ENCODE data around the gene SIK3.

The SIK3 gene

DNA sequence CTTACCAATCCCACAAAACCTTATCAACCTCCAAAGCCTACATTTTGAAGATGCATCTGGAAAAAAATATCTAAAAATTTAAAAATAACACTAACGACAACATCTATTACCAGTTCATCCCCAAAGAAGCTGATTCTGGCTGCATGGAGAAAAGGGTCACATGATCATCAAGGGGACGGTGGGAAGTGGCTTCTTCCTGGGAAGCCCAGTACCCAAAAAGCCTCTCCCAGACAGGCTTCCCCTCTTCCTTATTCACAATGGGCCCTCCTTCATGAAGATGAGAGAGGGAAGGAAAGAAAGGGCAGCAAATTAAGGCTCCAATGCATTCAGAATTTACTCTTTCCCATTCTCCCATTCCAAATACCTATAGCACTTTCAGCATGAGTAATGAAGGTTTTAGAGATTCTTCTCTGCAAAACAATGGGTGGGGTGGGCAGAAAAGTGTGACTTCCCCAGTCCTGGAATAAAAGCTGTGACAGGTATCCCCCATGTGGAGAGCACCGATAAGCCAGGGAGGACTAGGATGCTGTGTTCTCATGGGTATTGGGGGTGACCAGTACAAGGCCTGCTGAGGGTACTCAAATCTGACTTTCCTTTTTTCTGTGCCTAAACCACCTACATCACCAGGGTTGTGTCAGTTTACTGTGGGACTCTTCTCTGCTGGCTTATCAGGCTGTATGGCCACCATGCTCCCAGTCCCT, 88.2 kb downstream of the SIK3 start:
- DNase-seq (ENCODE audit: low spot score), result peak; percentile 61

DNA sequence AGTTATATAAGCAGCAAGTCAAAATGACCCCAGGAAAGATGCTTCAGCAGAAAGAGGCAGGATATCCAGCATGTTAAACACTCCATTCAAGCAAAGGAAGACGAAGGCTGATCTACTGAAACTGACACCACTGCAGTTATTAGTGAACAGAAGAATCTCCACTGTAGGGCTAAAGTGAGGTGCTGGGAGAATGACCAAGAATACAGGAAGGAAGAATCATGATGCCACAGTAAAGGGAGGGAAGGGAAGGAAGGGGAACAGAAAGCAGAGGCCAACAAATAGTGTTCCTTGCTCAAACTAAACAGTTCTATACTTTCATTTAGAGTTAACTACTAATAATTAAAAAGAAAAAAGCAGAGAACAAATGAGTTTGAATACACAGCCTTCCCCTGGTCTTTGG, 92.5 kb downstream of the SIK3 start:
- no peak for DNase-seq (ENCODE audit: low spot score)

DNA sequence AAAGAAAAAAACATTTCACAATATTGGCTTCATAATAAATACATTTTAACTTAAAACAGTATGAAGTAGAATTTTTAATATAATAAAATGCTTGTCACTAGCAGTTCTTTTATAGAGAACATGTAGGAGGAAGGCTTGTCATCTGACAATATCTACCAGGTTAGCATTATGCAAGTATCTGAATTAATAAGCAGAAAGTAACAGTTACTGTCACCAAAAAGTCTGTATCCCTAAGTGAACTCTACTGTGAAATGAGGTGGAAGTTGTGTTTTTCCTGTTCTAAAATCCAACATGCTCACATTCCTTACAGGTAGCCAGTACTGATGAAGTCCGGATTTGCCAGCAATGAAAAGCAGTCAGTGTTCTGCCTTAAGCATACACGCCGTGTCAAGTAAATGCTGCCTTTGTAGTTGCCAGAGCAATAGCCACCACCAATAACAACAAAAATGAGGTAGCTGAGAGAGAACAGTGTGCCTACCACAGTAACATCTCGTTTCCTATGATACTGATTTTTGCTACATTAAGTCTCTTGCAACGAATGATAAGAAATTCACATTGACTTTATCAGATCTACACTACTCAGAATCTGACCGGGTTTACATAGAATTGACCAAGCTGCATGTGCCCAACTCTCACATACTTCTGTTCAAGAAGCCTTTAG, 95.5 kb downstream of the SIK3 start:
- DNase-seq (ENCODE audit: low spot score), result peak; percentile 73

DNA sequence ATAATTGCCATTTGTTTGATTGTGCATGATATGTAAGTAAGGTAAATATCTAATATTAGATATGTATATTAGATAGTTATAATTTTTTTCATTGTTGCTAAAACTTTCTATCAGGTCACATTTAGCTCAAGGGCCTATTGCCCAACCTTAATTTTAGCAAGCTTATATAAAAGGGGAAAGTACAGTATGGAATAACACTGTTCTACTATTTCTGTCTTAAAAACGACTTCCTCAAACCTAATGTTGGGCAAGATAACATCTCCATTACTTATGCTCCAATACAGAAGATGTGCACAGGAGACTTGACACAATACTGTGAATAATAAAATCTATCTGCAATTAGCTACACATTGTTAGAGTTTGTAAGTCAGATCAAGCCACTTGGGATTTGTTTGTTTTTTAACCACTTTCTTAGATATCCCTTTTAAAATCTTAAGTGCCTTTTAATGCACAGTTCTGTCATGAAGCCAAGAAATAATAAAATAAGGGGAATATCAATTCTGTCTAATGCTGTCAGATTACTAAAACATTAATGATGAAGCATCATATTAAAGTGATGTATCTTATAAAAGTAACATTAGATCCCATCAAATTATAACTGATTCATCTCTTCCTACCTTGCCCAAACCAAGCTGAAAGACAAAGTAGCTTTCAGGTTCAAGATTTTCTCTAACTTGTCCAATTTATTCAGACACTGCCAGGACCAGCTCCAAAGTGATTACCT, 98.1 kb downstream of the SIK3 start:
- no peak for DNase-seq (ENCODE audit: low spot score)

DNA sequence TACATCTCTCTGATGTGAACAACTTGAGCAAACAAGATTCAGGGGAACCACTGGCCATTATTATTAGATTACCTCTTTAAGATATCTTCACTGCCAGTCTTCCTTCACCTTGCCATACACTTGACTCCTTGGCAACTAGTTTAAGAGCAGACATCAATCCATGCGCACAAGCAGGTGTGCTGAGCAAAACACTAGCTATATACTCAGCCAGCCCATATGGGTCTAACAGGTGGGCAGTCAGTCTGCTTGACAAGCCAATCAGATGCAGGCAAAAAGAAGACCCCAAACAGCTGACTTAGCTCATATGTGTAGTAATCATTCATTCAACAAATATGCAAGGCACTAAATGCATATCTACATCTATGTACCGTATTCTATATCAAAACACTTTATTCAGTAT, 101.2 kb downstream of the SIK3 start:
- DNase-seq (ENCODE audit: low spot score), result no peak

DNA sequence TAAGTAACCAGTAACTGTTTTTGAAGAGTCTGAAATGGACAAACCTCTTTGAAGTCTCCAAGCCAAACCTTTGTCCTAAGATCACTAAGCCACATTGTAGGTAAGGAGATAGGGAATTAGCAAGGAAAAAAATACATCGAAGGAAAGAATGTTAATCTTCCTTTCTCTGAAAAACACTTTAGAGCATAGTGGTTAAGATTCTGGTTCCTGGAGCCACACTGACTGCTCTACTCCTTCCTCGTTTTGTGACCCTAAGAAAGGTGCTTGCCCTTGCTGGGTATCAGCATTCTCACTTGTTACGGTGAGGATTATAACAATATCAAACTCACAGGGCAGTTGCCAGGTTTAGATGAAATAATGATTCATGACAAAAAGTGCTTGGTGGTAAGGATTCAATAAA, 104.0 kb downstream of the SIK3 start:
- no peak for DNase-seq (ENCODE audit: low spot score)

DNA sequence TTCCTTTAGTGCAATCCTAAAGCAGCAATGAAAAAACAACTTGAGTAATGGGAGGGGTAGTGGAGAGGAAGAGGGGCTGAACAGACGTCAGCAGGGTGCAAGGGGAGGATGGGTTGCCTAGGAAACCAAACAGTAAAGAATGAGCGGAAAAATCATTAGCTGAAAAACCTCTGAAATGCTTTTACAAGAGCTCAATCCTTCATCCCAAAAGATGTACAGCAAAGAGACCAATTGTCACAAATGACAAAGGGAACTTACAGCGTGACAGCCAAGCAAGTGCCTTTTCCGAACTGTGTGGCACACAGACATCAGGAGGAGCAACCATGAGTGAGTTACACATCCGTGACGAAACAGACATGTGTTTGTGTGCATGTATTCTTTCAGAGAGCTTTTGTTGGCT, 104.6 kb downstream of the SIK3 start:
- DNase-seq (ENCODE audit: low spot score), result no peak

DNA sequence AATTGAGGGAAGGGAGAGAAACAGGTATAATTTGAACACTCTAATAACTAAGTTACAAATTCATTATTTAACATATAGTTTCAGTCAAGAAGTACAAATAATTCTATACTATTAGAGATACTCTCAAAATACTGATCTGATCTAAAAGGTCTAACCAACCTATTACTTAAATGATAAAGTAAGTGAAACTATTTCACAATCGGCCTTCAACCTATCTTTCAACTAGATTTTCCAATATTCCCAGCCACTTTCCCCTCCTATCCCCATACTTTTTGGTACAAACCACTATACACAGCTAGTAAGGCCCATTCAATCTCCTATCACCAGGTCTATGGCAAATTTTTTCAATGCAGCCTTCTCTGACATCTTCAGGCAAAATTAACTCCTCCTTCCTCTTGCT, 106.7 kb downstream of the SIK3 start:
- no peak for DNase-seq (ENCODE audit: low spot score)

DNA sequence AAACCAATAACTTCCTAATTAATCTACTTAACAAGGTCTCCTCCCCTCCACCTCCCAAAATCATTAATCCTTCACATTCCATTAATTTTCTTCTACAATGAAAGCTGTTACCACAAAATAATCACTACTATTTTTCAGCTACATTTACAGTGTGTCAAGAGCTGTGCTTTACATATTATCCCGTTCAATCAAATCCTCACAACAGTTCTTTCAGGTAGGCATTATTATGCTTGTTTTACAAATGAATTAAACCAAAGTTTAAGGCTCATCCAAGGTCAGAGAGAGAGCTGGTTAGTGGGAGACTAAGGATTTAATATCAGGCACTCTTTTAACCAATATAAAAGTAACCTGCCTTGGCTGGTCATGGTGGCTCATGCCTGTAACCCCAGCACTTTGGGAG, 107.4 kb downstream of the SIK3 start:
- DNase-seq (ENCODE audit: low spot score), result no peak

DNA sequence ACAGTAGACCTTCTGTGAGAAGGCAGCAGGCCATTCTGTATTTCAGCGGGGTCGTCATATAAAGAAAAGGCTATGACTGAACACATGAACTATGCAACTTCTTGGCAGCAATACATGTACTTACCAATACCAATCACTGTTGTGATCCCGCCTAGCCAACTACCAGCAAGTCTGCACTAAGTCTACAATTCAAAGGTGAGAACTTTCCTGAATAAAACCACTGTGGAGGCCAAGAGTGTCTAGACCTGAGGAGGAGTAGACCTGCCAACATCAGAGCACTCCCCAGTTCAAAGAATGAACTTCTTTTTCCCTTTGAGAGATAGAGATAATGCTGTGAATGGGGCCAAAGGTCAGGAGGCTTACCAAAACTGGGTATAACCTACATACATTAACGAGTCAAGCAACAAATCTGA, 108.2 kb downstream of the SIK3 start:
- DNase-seq (ENCODE audit: low spot score), result peak; percentile 23

DNA sequence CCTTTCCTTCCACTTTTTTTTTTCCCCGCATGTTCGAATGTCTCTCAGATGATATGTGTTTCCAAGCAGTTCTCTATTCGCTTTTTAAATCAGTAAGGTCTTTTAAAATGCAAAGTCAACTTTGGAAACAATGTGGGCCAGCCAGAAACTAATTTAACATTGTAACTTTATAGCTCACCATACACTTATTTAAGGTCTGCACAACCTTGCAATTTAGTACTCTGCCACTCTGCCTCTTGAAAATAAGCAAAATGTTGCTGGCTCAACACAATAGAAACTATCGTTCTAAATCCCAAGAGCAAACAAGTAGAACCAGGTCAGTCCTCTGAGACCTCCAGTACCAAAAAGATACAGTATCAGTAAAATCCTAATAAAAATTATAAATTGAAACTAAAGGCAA, 109.0 kb downstream of the SIK3 start:
- no peak for DNase-seq (ENCODE audit: low spot score)

DNA sequence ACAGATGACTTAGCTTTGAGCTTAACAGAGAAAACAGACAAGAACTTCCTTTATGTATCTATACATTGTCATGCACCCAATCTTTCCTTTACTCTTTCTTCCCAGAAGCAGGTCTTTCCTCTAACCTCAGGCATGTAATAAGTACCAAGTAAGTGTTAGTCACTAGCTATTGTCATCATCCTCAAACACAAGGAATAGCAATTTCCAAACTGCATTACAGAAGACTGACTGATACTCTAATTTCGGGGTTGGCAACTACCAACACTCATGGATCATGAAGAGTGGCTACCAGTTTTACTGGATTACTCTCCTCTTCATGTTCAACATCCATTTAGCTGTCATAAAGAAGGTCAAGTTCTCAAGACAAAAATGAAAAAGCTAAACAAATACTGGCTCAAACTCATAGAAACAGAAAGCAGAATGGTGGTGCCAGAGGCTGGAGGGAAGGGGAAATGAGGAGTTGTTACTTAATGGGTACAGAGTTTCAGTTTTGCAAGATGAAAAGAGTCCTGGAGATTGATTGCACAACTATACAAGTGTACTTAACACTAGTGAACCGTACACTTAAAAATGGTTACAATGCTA, 111.6 kb downstream of the SIK3 start:
- peak; percentile 72 for DNase-seq (ENCODE audit: low spot score)

DNA sequence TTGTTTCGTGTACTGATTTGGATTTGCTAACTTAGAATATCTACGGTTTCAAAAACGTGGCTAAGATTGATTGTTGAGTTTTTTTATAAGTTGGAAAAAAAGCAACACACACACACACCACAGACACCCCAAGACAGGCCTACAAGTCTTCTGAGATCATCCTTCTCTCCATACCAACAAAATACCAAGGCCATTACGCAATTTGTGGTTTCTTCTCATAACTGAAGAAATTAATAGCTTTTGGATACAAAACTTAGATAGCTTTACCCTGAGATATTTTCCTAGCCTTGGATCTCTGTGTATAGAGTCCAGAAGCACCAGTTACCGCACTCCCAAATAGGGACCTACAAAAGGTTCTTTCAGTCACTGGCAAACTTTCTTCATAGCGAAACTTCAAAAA, 113.6 kb downstream of the SIK3 start:
- DNase-seq (ENCODE audit: low spot score), result peak; percentile 27

DNA sequence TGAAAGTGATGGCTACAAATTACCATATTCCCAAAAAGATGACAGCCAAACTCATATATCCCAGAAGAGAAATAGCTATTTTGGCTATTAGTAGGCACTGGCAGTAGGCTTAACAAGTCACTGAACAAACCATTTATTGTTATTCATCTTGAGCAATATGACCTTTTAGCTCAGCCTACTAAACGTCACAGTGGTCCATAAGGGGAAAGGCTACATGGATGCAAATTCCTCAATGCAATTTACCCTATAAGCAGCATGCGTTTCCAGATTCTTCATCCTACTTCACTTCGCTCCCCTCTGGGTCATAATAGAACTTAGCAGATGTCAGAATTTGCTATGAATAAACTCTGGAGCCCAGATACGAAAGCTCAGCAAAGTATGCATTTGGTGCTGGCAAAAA, 114.0 kb downstream of the SIK3 start:
- no peak for DNase-seq (ENCODE audit: low spot score)

DNA sequence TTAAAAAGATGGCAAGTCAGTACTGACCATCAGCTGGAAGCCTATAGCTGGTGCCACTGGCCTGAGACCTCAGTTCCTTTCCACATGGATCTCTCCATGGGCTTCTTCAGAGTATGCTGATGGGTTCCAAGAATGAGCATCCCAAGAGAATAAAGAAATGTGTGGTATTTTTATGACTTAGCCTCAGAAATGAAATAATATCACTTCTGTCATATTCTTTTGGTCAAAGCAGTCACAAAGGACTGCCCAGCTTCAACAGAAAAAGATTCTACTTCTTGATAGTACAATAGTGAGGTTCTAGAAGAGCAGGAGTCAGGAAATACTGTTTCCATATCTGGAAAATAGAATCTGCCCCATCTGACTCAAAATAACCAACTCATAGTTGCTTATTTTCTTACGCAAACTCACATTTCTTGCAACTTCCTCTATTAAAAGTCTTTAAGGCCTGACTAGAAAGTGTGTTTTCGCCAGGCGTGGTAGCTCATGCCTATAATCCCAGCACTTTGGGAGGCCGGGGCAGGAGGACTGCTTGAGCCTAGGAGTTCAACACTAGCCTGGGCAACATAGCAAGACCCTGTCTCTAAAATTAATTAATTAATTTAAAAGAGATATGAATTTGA, 116.9 kb downstream of the SIK3 start:
- DNase-seq (ENCODE audit: low spot score), result no peak

DNA sequence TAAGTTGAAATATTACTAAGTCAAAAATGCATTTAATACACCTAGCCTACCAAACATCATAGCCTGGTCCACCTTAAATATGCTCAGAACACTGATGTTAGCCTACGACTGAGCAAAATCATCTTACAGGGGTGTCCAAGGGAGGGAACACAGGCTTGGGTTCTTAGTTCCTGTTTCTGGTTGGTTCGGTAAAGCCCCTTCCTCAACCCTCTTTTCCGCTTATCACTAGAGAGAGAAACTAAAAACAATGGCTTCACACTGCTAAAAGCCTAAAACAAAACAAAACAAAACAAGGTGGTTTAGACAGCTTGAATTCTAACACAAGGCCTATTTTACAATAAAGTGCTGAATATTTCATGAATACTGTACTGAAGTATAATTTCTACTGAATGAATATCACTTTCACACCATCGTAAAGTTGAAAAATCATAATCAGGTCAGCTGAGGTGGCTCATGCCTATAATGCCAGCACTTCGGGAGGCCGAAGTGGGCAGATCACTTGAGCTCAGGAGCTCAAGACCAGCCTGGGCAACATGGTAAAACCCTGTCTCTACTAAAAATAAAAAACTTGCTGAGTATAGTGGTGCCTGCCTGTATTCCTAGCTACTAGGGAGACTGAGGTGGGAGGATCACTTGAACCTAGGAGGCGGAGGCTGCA, 118.0 kb downstream of the SIK3 start:
- no peak for DNase-seq (ENCODE audit: low spot score)

DNA sequence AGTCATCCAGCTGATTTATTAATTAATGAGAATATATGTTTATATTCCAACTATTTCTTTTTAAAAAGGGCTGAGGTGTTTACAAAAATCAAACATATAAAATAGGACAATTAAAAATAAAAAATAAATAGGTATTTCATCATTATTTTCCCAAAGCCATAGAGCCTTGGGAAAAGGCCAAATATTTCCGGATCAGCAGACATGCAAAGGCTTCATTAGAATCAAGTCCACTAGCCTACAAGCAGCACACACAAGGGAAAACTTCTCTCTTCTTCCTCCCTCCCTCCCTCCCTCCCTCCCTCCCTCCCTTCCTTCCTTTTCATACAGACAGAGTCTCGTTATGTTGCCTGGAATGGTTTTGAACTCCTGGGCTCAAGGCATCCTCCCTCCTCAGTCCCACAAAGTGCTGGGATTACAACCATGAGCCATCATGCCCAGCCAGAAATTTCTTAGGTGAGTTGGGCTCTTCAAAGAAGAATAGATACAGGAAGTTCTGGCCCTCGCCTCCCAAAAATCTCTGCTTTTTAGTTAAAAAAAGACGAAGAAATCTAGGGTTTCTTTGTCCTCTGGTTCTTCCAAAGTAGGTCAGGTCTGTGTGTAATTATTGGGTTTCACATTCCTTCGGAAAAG, 121.2 kb downstream of the SIK3 start:
- DNase-seq (ENCODE audit: low spot score), result no peak

DNA sequence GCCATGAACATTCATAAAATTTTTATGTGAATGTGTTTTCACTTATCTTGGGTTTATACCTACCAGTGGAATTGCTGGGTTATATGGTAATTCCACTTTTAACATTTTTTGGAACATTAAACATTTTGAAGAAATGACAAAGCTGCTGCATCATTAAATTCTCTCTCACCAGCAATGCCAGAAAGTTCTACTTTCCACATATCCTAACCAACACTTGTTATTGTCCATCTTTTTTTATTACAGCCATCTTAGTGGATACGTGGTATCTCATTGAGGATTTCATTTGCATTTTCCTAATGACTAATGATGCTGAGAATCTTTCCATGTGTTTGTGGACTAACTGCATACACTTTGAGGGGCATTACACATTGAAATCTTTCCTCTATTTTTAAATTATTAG, 122.6 kb downstream of the SIK3 start:
- DNase-seq (ENCODE audit: low spot score), result no peak

DNA sequence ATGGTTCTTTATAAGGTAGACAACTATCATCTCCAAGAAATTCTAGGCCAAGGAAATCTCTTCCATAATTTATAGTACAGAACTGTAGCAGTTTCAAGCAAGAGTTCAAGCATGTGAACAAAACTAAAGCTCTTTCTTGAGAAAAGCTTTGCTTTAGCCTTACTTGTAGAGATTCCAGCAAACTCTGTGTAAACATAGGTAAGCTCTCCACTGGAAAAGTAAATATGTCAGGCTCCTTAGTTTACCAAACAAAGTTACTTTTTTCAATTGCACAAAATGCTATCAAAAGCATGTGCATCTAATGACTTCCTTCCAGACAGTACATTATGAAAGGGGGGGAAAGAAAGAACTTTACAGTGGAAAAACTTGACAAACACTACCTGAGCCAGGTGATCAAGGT, 125.0 kb downstream of the SIK3 start:
- no peak for DNase-seq (ENCODE audit: low spot score)

DNA sequence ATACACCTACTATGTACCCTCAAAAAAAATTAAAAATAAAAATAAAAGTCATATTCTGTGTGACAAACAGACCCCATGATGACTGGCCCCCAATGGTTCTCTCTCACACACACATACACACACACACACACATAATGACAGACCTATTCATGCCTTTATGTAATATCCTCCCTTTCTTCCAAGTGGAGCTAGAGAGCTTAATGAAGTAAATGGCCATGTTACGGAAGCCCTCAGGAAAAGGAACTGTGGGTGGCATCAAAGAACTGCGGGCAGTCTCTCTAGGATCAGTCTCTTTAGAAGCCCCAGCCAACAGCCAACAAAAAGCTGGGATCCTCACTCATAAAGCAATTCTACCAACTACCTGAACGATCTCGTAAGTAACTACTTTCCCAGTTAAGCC, 125.5 kb downstream of the SIK3 start:
- DNase-seq (ENCODE audit: low spot score), result no peak

DNA sequence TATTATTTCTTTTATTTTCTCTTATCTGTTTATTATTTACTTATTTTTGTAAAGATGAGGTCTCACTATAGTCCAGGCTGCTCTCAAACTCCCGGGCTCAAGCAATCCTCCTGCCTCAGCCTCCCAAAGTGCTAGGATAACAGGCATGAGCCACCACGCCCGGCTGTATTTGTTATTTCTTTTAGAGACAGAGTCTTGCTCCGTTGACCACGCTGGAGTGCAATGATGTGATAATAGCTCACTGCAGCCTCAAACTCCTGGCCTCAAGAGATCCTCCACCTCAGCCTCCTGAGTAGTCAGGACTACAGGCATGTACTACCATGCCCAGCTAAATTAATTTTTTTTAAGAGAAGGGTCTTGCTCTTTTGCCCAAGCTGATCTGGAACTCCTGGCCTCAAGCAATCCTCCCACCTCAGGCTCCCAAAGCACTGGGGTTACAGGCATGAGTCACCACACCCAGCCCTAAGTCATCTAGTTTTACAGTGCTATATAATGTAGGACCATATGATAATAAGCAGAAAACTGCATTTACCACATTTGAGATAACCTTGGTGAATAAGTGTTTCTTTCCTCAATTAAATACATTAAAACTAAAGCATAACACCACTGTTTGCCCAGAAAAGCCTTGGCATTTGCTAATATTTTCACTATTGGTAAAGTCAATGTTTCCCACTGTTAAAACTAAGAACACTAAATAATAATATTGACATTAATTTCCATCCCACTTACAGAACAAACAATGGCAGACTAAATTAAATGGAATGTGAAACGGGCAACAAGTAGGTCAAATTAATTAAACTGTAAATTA, 127.5 kb downstream of the SIK3 start:
- no peak for DNase-seq (ENCODE audit: low spot score)
